Smooth muscle cell (in vitro differentiated cells): ENCODE results near the gene RNF217. TPM values are rescaled to one million over a fixed set of nuclear protein-coding genes. Genes with fewer than 3 reads are reported as not detected.

Experiments
- DNase-seq: peaks from one replicate; lab custom pipeline; 2025; ENCODE audit not compliant: unreplicated experiment; lab: John Stamatoyannopoulos, UW
- H2AFZ ChIP-seq: fragments of 200-600 bp; sonication (generic); 2 replicates; pipeline ENCODE4 v1.6.0; 2016; ENCODE audit warnings: antibody characterized with exemption, low read depth, mild to moderate bottlenecking
- H3F3A ChIP-seq: fragments of 200-600 bp; sonication (generic); 2 replicates; pipeline ENCODE4 v1.6.0; 2017; ENCODE audit warnings: antibody characterized with exemption, low read depth
- H3K27ac ChIP-seq: fragments of 200-600 bp; sonication (generic); 2 replicates; pipeline ENCODE4 v1.5.1; 2016; ENCODE audit warnings: low read depth, mild to moderate bottlenecking
- H3K27me3 ChIP-seq: fragments of 200-600 bp; sonication (generic); 2 replicates; pipeline ENCODE4 v1.6.1; 2016; ENCODE audit warnings: low read depth, mild to moderate bottlenecking
- H3K36me3 ChIP-seq: fragments of 200-600 bp; sonication (generic); 2 replicates; pipeline ENCODE4 v1.5.1; 2016; ENCODE audit warnings: low read depth
- H3K4me1 ChIP-seq: fragments of 200-600 bp; sonication (generic); 2 replicates; pipeline ENCODE4 v1.5.1; 2016; ENCODE audit warnings: low read depth
- H3K4me2 ChIP-seq: fragments of 200-600 bp; sonication (generic); 2 replicates; pipeline ENCODE4 v1.6.0; 2016; ENCODE audit warnings: mild to moderate bottlenecking
- H3K4me3 ChIP-seq: fragments of 200-600 bp; sonication (generic); 2 replicates; pipeline ENCODE4 v1.5.1; 2016; ENCODE audit warnings: mild to moderate bottlenecking
- H3K79me2 ChIP-seq: fragments of 200-600 bp; sonication (generic); 2 replicates; pipeline ENCODE4 v1.6.0; 2016; ENCODE audit warnings: low read depth, mild to moderate bottlenecking
- H3K9ac ChIP-seq: fragments of 200-600 bp; sonication (generic); 2 replicates; pipeline ENCODE4 v1.6.0; 2016; ENCODE audit warnings: low read depth
- H3K9me3 ChIP-seq: fragments of 200-600 bp; sonication (generic); replicated peaks from 2 replicates; pipeline ENCODE4 v1.5.1; 2016; ENCODE audit warnings: low read depth
- H4K20me1 ChIP-seq: fragments of 200-600 bp; sonication (generic); 2 replicates; pipeline ENCODE4 v1.6.0; 2016; ENCODE audit warnings: low read depth
- CTCF ChIP-seq: fragments of 200-600 bp; sonication (generic); IDR thresholded peaks from 2 replicates; pipeline ENCODE4 v1.5.1; 2017; ENCODE audit warnings: borderline replicate concordance, mild to moderate bottlenecking, antibody characterized with exemption; ENCODE audit not compliant: insufficient read depth, poor library complexity, severe bottlenecking
- WGBS: methylation state at CpG from one replicate; pipeline ENCODE4 v1.1.7; 2016; ENCODE audit warnings: low lambda C conversion rate; 5-methylcytosine and 5-hydroxymethylcytosine counted together
- polyA plus RNA-seq: library from polyadenylated mRNA; unstranded; fragments of >200 nt; fragmentation: Nextera tagmentation; extraction: Ambion mirVana; gene quantifications from 2 replicates; pipeline ENCODE4 v1.2.1, GENCODE V29; 2016
- total RNA-seq: library from RNA; depleted of rRNA; stranded (reverse); fragments of >200 nt; gene quantifications from 2 replicates; pipeline ENCODE4 v1.2.3, GENCODE V29; 2014

RNF217 gene
- total and polyA plus RNA-seq, 2 experiments from 2014 or later: 15.6 to 127 TPM

GRCh38 chr6:124995131-124995530, 32.9 kb downstream of the RNF217 start:
- no peak for TF ChIP-seq CTCF
- Histone ChIP-seq H4K20me1 (peaks cover 31% of the 10 kb centered on the region), H3F3A (no peaks in the 10 kb centered on the region), H2AFZ (no peak overlapping the region), H3K27ac (no peak overlapping the region), H3K79me2 (peaks cover 98% of the 10 kb centered on the region), H3K27me3 (no peaks in the 10 kb centered on the region), H3K9ac (no peak overlapping the region), H3K4me2 (no peak overlapping the region), H3K4me1 (peaks cover 9% of the 10 kb centered on the region), H3K36me3 (no peaks in the 10 kb centered on the region), H3K4me3 (no peak overlapping the region), H3K9me3 (no peaks in the 10 kb centered on the region)
- no peak for DNase-seq

GRCh38 chr6:124995645-124996325, 33.5 kb downstream of the RNF217 start:
- Histone ChIP-seq H4K20me1 (peaks cover 30% of the 10 kb centered on the region), H3K9ac (no peak overlapping the region), H3K4me3 (no peak overlapping the region), H3K79me2 (peaks cover 98% of the 10 kb centered on the region), H3K36me3 (no peaks in the 10 kb centered on the region), H3K27me3 (no peaks in the 10 kb centered on the region), H3K27ac (no peak overlapping the region), H3K4me2 (no peak overlapping the region), H3K9me3 (no peaks in the 10 kb centered on the region), H3F3A (peaks cover 3% of the 10 kb centered on the region), H3K4me1 (peaks cover 15% of the 10 kb centered on the region), H2AFZ (no peak overlapping the region)
- TF ChIP-seq CTCF: no peak
- 89% methylated on average over 8 of the region's 8 CpGs for WGBS
- DNase-seq: no peak

GRCh38 chr6:124996411-124996810, 34.2 kb downstream of the RNF217 start:
- Histone ChIP-seq H3K4me1 (peaks cover 21% of the 10 kb centered on the region), H3K4me2 (no peak overlapping the region), H4K20me1 (peaks cover 26% of the 10 kb centered on the region), H3K9me3 (no peaks in the 10 kb centered on the region), H3K36me3 (no peaks in the 10 kb centered on the region), H3K27ac (no peak overlapping the region), H2AFZ (no peak overlapping the region), H3F3A (peaks cover 9% of the 10 kb centered on the region), H3K79me2 (peaks cover 98% of the 10 kb centered on the region), H3K4me3 (no peak overlapping the region), H3K9ac (no peak overlapping the region), H3K27me3 (no peaks in the 10 kb centered on the region)
- TF ChIP-seq CTCF: no peak
- no peak for DNase-seq
